Trophoblast cell (in vitro differentiated cells and primary cell): ENCODE data around the gene SLC13A1.

Source experiments
- DNase-seq, 2 donors: peaks; one replicate each; pipeline ENCODE4 v3.0.0-alpha.2; 2016
- H2AFZ ChIP-seq: 2 replicates; pipeline ENCODE4 v1.6.1; 2013; ENCODE audit warnings: low read length, moderate library complexity, mild to moderate bottlenecking; ENCODE audit not compliant: insufficient read depth, poor library complexity
- H2AK5ac ChIP-seq: 2 replicates; pipeline ENCODE4 v1.6.1; 2013; ENCODE audit warnings: mild to moderate bottlenecking, low read length
- H2BK120ac ChIP-seq: 2 replicates; pipeline ENCODE4 v1.6.1; 2013; ENCODE audit warnings: low read length, mild to moderate bottlenecking, moderate library complexity; ENCODE audit not compliant: insufficient read depth, poor library complexity
- H2BK12ac ChIP-seq: 2 replicates; pipeline ENCODE4 v1.6.1; 2013; ENCODE audit warnings: mild to moderate bottlenecking, low read length, moderate library complexity
- H2BK5ac ChIP-seq: 2 replicates; pipeline ENCODE4 v1.6.1; 2013; ENCODE audit warnings: low read length, low read depth, moderate library complexity, mild to moderate bottlenecking; ENCODE audit not compliant: poor library complexity
- H3K14ac ChIP-seq: 2 replicates; pipeline ENCODE4 v1.6.1; 2013; ENCODE audit warnings: mild to moderate bottlenecking, low read length
- H3K18ac ChIP-seq: 2 replicates; pipeline ENCODE4 v1.6.1; 2013; ENCODE audit warnings: mild to moderate bottlenecking, low read length
- H3K23ac ChIP-seq: 2 replicates; pipeline ENCODE4 v1.6.1; 2013; ENCODE audit warnings: low read length
- H3K27ac ChIP-seq: 2 replicates; pipeline ENCODE4 v1.5.1; 2013; ENCODE audit warnings: low read depth, mild to moderate bottlenecking, inconsistent platforms, low read length, moderate library complexity
- H3K27me3 ChIP-seq: 2 replicates; pipeline ENCODE4 v1.6.1; 2013; ENCODE audit warnings: inconsistent platforms, mild to moderate bottlenecking, low read length, moderate library complexity; ENCODE audit not compliant: insufficient read depth
- H3K36me3 ChIP-seq, 2 experiments: 1 replicate in 1 of 2; 2 replicates in 1 of 2; pipeline ENCODE4 v1.6.1; 2013; ENCODE audit warnings: low read length in 2 of 2, mild to moderate bottlenecking in 2 of 2, moderate library complexity in 1 of 2; ENCODE audit not compliant: insufficient read depth in 2 of 2, control insufficient read depth in 1 of 2
- H3K4ac ChIP-seq: 2 replicates; pipeline ENCODE4 v1.6.1; 2013; ENCODE audit warnings: low read depth, mild to moderate bottlenecking, low read length, moderate library complexity
- H3K4me1 ChIP-seq, 2 experiments: 1 replicate in 1 of 2; 2 replicates in 1 of 2; pipeline ENCODE4 v1.6.1; 2013; ENCODE audit warnings: low read length in 2 of 2, mild to moderate bottlenecking in 2 of 2, moderate library complexity in 1 of 2; ENCODE audit not compliant: insufficient read depth in 2 of 2, control insufficient read depth in 1 of 2
- H3K4me2 ChIP-seq: 2 replicates; pipeline ENCODE4 v1.6.1; 2013; ENCODE audit warnings: inconsistent platforms, mild to moderate bottlenecking, low read length, moderate library complexity
- H3K4me3 ChIP-seq: 2 replicates; pipeline ENCODE4 v1.5.1; 2013; ENCODE audit warnings: mild to moderate bottlenecking, low read depth, low read length, inconsistent platforms
- H3K79me1 ChIP-seq: one replicate; pipeline ENCODE4 v1.6.1; 2013; ENCODE audit warnings: low read length
- H3K79me2 ChIP-seq: 2 replicates; pipeline ENCODE4 v1.6.1; 2013; ENCODE audit warnings: low read length, mild to moderate bottlenecking; ENCODE audit not compliant: control insufficient read depth, insufficient read depth, poor library complexity
- H3K9ac ChIP-seq: 2 replicates; pipeline ENCODE4 v1.6.1; 2013; ENCODE audit warnings: mild to moderate bottlenecking, low read length
- H3K9me3 ChIP-seq: 2 replicates; pipeline ENCODE4 v1.6.1; 2013; ENCODE audit warnings: low read depth, mild to moderate bottlenecking, control low read depth, inconsistent platforms, low read length; ENCODE audit not compliant: insufficient read depth
- H4K12ac ChIP-seq: 2 replicates; pipeline ENCODE4 v1.6.1; 2013; ENCODE audit warnings: low read depth, mild to moderate bottlenecking, low read length, moderate library complexity
- H4K8ac ChIP-seq: 2 replicates; pipeline ENCODE4 v1.6.1; 2013; ENCODE audit warnings: low read depth, mild to moderate bottlenecking, low read length, moderate library complexity
- H4K91ac ChIP-seq: one replicate; pipeline ENCODE4 v1.6.1; 2013; ENCODE audit warnings: low read depth, mild to moderate bottlenecking, low read length, moderate library complexity
- WGBS: extraction: QIAGEN DNeasy Blood & Tissue Kit; methylation state at CpG from one replicate; pipeline ENCODE4 v1.1.7; 2013; ENCODE audit warnings: missing lambda C conversion rate; ENCODE audit not compliant: insufficient read length, insufficient coverage; ENCODE audit errors: extremely low coverage; 5-methylcytosine and 5-hydroxymethylcytosine counted together

The SLC13A1 gene

DNA sequence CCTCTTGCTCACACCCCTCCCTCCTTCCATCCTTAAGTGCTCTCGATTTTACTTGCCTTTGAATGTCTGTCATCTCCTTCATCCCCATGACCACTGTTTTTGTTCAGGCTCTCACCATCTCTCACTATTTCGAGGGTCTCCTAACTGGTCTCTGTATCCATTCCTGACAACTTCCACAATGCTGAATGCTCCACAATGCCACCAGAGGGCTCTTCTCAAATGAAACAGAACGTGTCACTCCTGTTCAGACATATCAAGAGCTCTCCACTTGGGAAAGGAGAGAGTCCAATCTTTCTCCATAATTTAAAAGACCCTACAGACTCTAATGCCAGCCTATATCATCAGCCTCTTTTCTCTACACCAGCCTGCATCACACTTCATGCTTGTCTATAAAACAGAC lies 9.0 kb upstream of the SLC13A1 start:
- Histone ChIP-seq H2BK120ac (no peak overlapping the region), H3K14ac (no peak overlapping the region), H3K27me3 (no peaks in the 10 kb centered on the region), H3K27ac (no peak overlapping the region), H2BK12ac (no peak overlapping the region), H3K79me2 (no peaks in the 10 kb centered on the region), H3K18ac (no peak overlapping the region), H3K79me1 (no peaks in the 10 kb centered on the region), H3K4me1 (no peaks in the 10 kb centered on the region), H3K36me3 (no peaks in the 10 kb centered on the region), H3K9ac (no peak overlapping the region), H2BK5ac (no peak overlapping the region), H3K4me3 (no peak overlapping the region), H2AFZ (no peak overlapping the region), H4K8ac (no peak overlapping the region), H2AK5ac (no peak overlapping the region), H3K4ac (no peak overlapping the region), H3K9me3 (no peaks in the 10 kb centered on the region), H3K23ac (no peak overlapping the region), H4K12ac (no peak overlapping the region), H3K4me2 (no peak overlapping the region), H4K91ac (no peak overlapping the region)
- no CpG with 5 or more reads among the region's 3 CpGs for WGBS
- DNase-seq, result peak in 1 of 2 donors; percentile 19

DNA sequence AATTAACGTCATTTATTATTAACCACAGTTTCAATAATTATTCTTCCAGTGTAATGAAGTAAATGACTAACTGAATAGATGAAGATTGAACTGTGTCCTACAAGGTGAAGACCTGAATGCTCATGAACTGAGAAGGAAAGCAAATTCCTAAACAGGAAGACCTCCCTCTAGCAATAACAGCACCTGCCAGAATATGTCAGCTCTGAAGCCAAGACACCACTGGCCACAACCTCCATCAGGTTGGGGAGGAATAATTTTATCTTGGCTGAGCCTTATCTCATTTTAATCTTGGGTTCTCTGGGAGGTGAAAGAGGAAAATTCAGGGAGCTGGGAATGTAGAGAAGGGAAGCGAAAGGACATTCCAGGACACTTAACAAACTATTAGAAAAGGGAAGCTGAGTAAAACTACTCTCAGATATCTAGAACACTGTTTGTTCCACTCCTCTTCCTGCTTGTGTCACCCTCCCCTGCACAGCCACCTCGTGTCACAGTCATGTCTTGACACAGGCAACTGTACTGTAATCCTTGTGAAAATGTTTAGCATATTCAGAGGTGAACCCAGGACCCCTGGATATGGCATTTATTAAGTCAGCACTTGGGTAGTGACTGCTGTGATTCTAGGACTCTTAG lies 4.6 kb upstream of the SLC13A1 start:
- Histone ChIP-seq H3K79me1 (no peaks in the 10 kb centered on the region), H3K4me2 (no peak overlapping the region), H3K18ac (no peak overlapping the region), H3K4me1 (no peaks in the 10 kb centered on the region), H2BK120ac (no peak overlapping the region), H3K36me3 (no peaks in the 10 kb centered on the region), H3K9me3 (no peaks in the 10 kb centered on the region), H4K91ac (no peak overlapping the region), H3K27me3 (no peaks in the 10 kb centered on the region), H2AK5ac (no peak overlapping the region), H4K12ac (no peak overlapping the region), H3K9ac (no peak overlapping the region), H3K4me3 (no peak overlapping the region), H3K27ac (no peak overlapping the region), H3K79me2 (no peaks in the 10 kb centered on the region), H2BK12ac (no peak overlapping the region), H2AFZ (no peak overlapping the region), H2BK5ac (no peak overlapping the region), H4K8ac (no peak overlapping the region), H3K14ac (no peak overlapping the region), H3K23ac (no peak overlapping the region), H3K4ac (no peak overlapping the region)
- no peak for DNase-seq
- no CpG with 5 or more reads among the region's 3 CpGs for WGBS

DNA sequence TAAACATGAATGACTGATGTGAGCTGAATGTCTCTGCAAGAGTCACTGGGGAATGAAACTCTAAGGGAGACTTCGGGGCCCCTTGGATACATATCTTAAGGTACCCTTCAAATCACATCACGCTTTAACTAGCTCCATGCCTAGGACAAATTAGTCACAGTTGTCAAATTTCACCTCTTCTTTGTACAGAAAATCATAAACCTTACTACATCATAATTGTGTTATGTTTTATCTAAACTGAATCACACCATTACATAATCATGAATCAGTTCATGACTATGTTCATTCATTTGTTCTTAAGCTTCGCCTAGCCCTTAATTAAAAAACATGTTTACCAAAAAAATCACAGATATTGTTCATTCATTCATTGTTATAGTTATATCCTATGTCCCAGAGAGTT lies 2.1 kb upstream of the SLC13A1 start:
- no peak overlapping the region for H3K9ac ChIP-seq
- H2BK5ac ChIP-seq, result no peak overlapping the region
- H3K14ac ChIP-seq, result no peak overlapping the region
- H3K79me2 ChIP-seq, result no peaks in the 10 kb centered on the region
- H2AFZ ChIP-seq, result no peak overlapping the region
- no peaks in the 10 kb centered on the region for H3K27me3 ChIP-seq
- WGBS, result no CpG with 5 or more reads among the region's 3 CpGs
- no peaks in the 10 kb centered on the region for H3K36me3 ChIP-seq
- no peak overlapping the region for H2BK12ac ChIP-seq
- H4K8ac ChIP-seq, result no peak overlapping the region
- H2AK5ac ChIP-seq, result no peak overlapping the region
- H3K9me3 ChIP-seq, result no peaks in the 10 kb centered on the region
- H3K18ac ChIP-seq, result no peak overlapping the region
- H2BK120ac ChIP-seq, result no peak overlapping the region
- no peak overlapping the region for H3K23ac ChIP-seq
- H3K27ac ChIP-seq, result no peak overlapping the region
- no peak overlapping the region for H3K4ac ChIP-seq
- H4K12ac ChIP-seq, result no peak overlapping the region
- no peak overlapping the region for H3K4me3 ChIP-seq
- no peak overlapping the region for H3K4me2 ChIP-seq
- no peaks in the 10 kb centered on the region for H3K4me1 ChIP-seq
- no peak for DNase-seq
- H4K91ac ChIP-seq, result no peak overlapping the region
- no peaks in the 10 kb centered on the region for H3K79me1 ChIP-seq

DNA sequence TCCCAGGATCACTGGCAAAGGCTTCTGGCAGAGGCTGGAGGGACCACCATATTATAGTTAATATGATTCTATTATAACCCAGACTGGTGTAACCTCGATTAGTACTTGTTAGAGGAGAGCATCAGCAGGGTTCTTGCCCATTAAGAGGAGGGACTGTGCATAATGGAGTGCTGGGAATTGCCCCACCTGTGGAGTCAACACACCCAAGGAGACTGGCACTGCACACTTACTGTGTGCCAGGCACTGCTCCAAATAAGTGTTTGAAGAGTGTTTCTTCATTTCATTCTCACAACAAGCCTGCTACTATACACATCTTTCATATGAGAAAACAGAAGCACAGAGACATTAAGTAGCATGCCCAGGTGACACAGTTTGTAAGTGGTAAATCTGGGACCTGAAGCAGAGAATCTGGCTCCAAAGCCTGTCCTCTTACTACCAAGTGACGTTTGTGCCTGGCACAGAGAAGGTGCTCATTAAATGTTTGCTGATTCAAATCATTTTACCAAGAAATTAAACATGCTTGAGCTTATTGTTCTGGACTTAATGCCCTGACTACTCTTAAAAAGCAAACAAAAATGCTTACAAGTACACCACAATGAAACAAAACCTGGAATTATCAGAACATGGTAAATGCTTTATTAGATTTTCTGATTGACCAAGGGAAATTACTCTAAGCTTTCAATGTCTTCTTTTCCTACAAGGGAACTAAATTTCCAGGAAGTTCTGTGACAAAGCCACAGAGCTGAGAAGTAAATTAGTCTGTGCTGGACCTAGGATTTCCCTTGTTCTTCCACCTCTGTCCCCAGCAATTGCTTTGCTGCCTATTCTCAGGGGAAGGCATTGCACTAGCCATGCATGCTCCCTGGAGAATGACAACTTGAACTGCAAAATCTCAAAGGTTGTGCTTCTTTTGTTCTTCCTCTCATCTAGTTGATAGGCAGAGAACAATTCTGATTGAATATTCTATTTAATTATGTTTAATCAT lies 809 bp downstream of the SLC13A1 start:
- H2AFZ ChIP-seq, result no peak overlapping the region
- no peak overlapping the region for H3K27ac ChIP-seq
- H3K23ac ChIP-seq, result no peak overlapping the region
- no peak overlapping the region for H3K14ac ChIP-seq
- H3K27me3 ChIP-seq, result no peaks in the 10 kb centered on the region
- H3K4ac ChIP-seq, result no peak overlapping the region
- no peak overlapping the region for H2AK5ac ChIP-seq
- no peak overlapping the region for H2BK5ac ChIP-seq
- DNase-seq, result no peak
- H3K9me3 ChIP-seq, result no peaks in the 10 kb centered on the region
- no CpG with 5 or more reads among the region's 2 CpGs for WGBS
- no peaks in the 10 kb centered on the region for H3K4me1 ChIP-seq
- no peaks in the 10 kb centered on the region for H3K36me3 ChIP-seq
- H2BK12ac ChIP-seq, result no peak overlapping the region
- no peak overlapping the region for H3K18ac ChIP-seq
- no peak overlapping the region for H3K4me2 ChIP-seq
- no peaks in the 10 kb centered on the region for H3K79me2 ChIP-seq
- no peak overlapping the region for H4K12ac ChIP-seq
- no peak overlapping the region for H3K9ac ChIP-seq
- H3K4me3 ChIP-seq, result no peak overlapping the region
- no peak overlapping the region for H4K91ac ChIP-seq
- no peak overlapping the region for H2BK120ac ChIP-seq
- no peaks in the 10 kb centered on the region for H3K79me1 ChIP-seq
- H4K8ac ChIP-seq, result no peak overlapping the region
